ENCODE measurements around the gene MYO3B.

Gene MYO3B

GRCh38 chr2:170573671-170574070, 395.7 kb downstream of the MYO3B start:
- DNase-seq: no peak
- no peaks in the 10 kb centered on the region for H3K36me3 ChIP-seq (ENCODE audit: control insufficient read depth in 1 of 2, insufficient read depth in 2 of 2, low read length in 2 of 2)
- H3K14ac ChIP-seq (ENCODE audit: low read length): no peak overlapping the region
- no peak overlapping the region for H2BK120ac ChIP-seq (ENCODE audit: insufficient read depth, low read length, poor library complexity)
- H3K9me3 ChIP-seq (ENCODE audit: insufficient read depth, low read depth, low read length): no peaks in the 10 kb centered on the region
- no peaks in the 10 kb centered on the region for H3K4me1 ChIP-seq (ENCODE audit: control insufficient read depth in 1 of 2, insufficient read depth in 2 of 2, low read length in 2 of 2)
- H3K4me2 ChIP-seq (ENCODE audit: low read length): no peak overlapping the region
- no peaks in the 10 kb centered on the region for H3K79me1 ChIP-seq (ENCODE audit: low read length)
- no peak overlapping the region for H3K27ac ChIP-seq (ENCODE audit: low read depth, low read length)
- H2BK12ac ChIP-seq (ENCODE audit: low read length): no peak overlapping the region
- no peak overlapping the region for H4K8ac ChIP-seq (ENCODE audit: low read depth, low read length)
- WGBS (ENCODE audit: extremely low coverage, insufficient coverage, insufficient read length): no CpG with 5 or more reads among the region's 1 CpG
- H4K12ac ChIP-seq (ENCODE audit: low read depth, low read length): no peak overlapping the region
- H3K18ac ChIP-seq (ENCODE audit: low read length): no peak overlapping the region
- no peak overlapping the region for H2AK5ac ChIP-seq (ENCODE audit: low read length)
- no peaks in the 10 kb centered on the region for H3K79me2 ChIP-seq (ENCODE audit: control insufficient read depth, insufficient read depth, low read length, poor library complexity)
- H3K9ac ChIP-seq (ENCODE audit: low read length): no peak overlapping the region
- H2BK5ac ChIP-seq (ENCODE audit: low read depth, low read length, poor library complexity): no peak overlapping the region
- H4K91ac ChIP-seq (ENCODE audit: low read depth, low read length): no peak overlapping the region
- H3K4ac ChIP-seq (ENCODE audit: low read depth, low read length): no peak overlapping the region
- H2AFZ ChIP-seq (ENCODE audit: insufficient read depth, low read length, poor library complexity): no peak overlapping the region
- no peak overlapping the region for H3K23ac ChIP-seq (ENCODE audit: low read length)
- no peak overlapping the region for H3K4me3 ChIP-seq (ENCODE audit: low read depth, low read length)
- no peaks in the 10 kb centered on the region for H3K27me3 ChIP-seq (ENCODE audit: insufficient read depth, low read length)

DNA sequence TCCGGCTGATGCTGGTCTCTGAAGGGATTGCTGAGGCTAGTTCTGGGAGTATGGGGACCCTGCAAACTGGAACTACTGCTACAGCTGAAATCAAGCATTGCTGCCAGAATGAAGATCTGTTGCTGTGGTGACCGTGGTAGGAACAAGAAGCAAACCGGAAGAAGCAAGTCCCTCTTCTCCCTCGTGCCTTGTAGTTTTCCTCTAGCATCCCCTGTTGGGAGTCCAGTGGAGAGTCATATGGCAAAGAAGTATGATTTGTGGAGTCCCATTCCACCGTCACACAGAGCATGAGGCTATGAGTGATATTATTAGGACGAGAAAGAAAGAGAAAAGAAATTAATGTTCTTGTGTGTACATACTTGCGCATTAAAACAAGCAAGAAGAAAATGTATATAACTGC, 398.3 kb downstream of the MYO3B start:
- H3K14ac ChIP-seq (ENCODE audit: low read length): no peak overlapping the region
- no peak overlapping the region for H3K4me2 ChIP-seq (ENCODE audit: low read length)
- no peak overlapping the region for H4K12ac ChIP-seq (ENCODE audit: low read depth, low read length)
- no peak overlapping the region for H2AK5ac ChIP-seq (ENCODE audit: low read length)
- H2AFZ ChIP-seq (ENCODE audit: insufficient read depth, low read length, poor library complexity): no peak overlapping the region
- H3K4me3 ChIP-seq (ENCODE audit: low read depth, low read length): no peak overlapping the region
- H3K36me3 ChIP-seq (ENCODE audit: control insufficient read depth in 1 of 2, insufficient read depth in 2 of 2, low read length in 2 of 2): no peaks in the 10 kb centered on the region
- no peaks in the 10 kb centered on the region for H3K79me1 ChIP-seq (ENCODE audit: low read length)
- no peaks in the 10 kb centered on the region for H3K4me1 ChIP-seq (ENCODE audit: control insufficient read depth in 1 of 2, insufficient read depth in 2 of 2, low read length in 2 of 2)
- H4K8ac ChIP-seq (ENCODE audit: low read depth, low read length): no peak overlapping the region
- H3K79me2 ChIP-seq (ENCODE audit: control insufficient read depth, insufficient read depth, low read length, poor library complexity): no peaks in the 10 kb centered on the region
- no peak overlapping the region for H4K91ac ChIP-seq (ENCODE audit: low read depth, low read length)
- H3K27ac ChIP-seq (ENCODE audit: low read depth, low read length): no peak overlapping the region
- H3K4ac ChIP-seq (ENCODE audit: low read depth, low read length): no peak overlapping the region
- no peaks in the 10 kb centered on the region for H3K9me3 ChIP-seq (ENCODE audit: insufficient read depth, low read depth, low read length)
- peak overlapping the region; percentile 12 for H3K9ac ChIP-seq (ENCODE audit: low read length)
- DNase-seq: no peak
- H3K23ac ChIP-seq (ENCODE audit: low read length): peak overlapping the region; percentile 48
- no peak overlapping the region for H2BK5ac ChIP-seq (ENCODE audit: low read depth, low read length, poor library complexity)
- H3K27me3 ChIP-seq (ENCODE audit: insufficient read depth, low read length): no peaks in the 10 kb centered on the region
- no peak overlapping the region for H2BK12ac ChIP-seq (ENCODE audit: low read length)
- no peak overlapping the region for H3K18ac ChIP-seq (ENCODE audit: low read length)
- no CpG with 5 or more reads among the region's 7 CpGs for WGBS (ENCODE audit: extremely low coverage, insufficient coverage, insufficient read length)
- no peak overlapping the region for H2BK120ac ChIP-seq (ENCODE audit: insufficient read depth, low read length, poor library complexity)

DNA sequence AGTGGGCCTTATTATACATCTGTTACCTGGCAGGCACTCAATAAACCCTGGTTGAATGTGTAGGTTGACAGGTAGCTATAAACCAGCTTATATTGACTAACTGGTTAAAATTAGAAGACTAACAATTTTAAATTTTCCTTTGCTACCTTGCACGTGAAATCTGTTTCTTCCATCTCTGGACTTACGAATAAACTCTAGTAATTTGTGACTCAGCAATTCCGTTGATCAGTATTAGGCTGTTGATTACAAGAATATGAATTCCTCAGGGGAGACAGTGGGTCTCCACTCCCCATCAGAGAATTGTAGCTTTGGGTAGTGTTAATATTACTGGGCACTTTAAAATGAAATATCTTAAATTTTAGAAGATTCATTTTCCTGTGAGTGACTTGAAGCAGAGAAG, 399.4 kb downstream of the MYO3B start:
- WGBS (ENCODE audit: extremely low coverage, insufficient coverage, insufficient read length): no CpG with 5 or more reads among the region's 3 CpGs
- no peak overlapping the region for H2BK5ac ChIP-seq (ENCODE audit: low read depth, low read length, poor library complexity)
- no peaks in the 10 kb centered on the region for H3K79me1 ChIP-seq (ENCODE audit: low read length)
- no peak overlapping the region for H3K18ac ChIP-seq (ENCODE audit: low read length)
- H4K8ac ChIP-seq (ENCODE audit: low read depth, low read length): no peak overlapping the region
- no peak overlapping the region for H2BK12ac ChIP-seq (ENCODE audit: low read length)
- DNase-seq: no peak
- no peak overlapping the region for H3K27ac ChIP-seq (ENCODE audit: low read depth, low read length)
- H3K4me1 ChIP-seq (ENCODE audit: control insufficient read depth in 1 of 2, insufficient read depth in 2 of 2, low read length in 2 of 2): no peaks in the 10 kb centered on the region
- H3K27me3 ChIP-seq (ENCODE audit: insufficient read depth, low read length): no peaks in the 10 kb centered on the region
- no peak overlapping the region for H2AFZ ChIP-seq (ENCODE audit: insufficient read depth, low read length, poor library complexity)
- H3K23ac ChIP-seq (ENCODE audit: low read length): no peak overlapping the region
- H4K91ac ChIP-seq (ENCODE audit: low read depth, low read length): no peak overlapping the region
- H2BK120ac ChIP-seq (ENCODE audit: insufficient read depth, low read length, poor library complexity): no peak overlapping the region
- H3K9me3 ChIP-seq (ENCODE audit: insufficient read depth, low read depth, low read length): no peaks in the 10 kb centered on the region
- no peaks in the 10 kb centered on the region for H3K79me2 ChIP-seq (ENCODE audit: control insufficient read depth, insufficient read depth, low read length, poor library complexity)
- no peak overlapping the region for H4K12ac ChIP-seq (ENCODE audit: low read depth, low read length)
- H3K4ac ChIP-seq (ENCODE audit: low read depth, low read length): no peak overlapping the region
- no peak overlapping the region for H3K4me3 ChIP-seq (ENCODE audit: low read depth, low read length)
- H3K14ac ChIP-seq (ENCODE audit: low read length): no peak overlapping the region
- H3K36me3 ChIP-seq (ENCODE audit: control insufficient read depth in 1 of 2, insufficient read depth in 2 of 2, low read length in 2 of 2): no peaks in the 10 kb centered on the region
- no peak overlapping the region for H2AK5ac ChIP-seq (ENCODE audit: low read length)
- H3K9ac ChIP-seq (ENCODE audit: low read length): no peak overlapping the region
- H3K4me2 ChIP-seq (ENCODE audit: low read length): no peak overlapping the region

DNA sequence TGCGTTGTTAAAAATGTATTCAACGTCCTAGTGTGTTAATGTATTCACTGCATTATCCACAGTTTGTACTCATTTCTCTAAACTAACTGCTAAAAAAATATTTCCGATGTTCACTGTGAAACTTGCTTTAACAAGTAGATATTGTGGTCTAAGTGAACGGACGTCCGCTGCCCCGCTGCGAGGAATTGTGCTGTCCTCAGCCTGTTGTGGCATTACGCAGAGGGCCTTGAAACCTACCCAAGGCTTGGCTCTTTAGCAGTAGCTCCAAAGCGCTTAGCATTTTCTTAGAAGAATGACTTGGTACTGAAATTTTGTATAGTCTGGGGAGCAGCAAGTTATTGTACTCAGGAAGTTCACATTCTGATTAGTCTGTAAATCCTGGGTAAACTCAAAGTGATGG, 400.7 kb downstream of the MYO3B start:
- Histone ChIP-seq H3K4me2 (ENCODE audit: low read length) (no peak overlapping the region), H2AK5ac (ENCODE audit: low read length) (no peak overlapping the region), H3K14ac (ENCODE audit: low read length) (no peak overlapping the region), H3K4ac (ENCODE audit: low read depth, low read length) (no peak overlapping the region), H3K27ac (ENCODE audit: low read depth, low read length) (no peak overlapping the region), H4K91ac (ENCODE audit: low read depth, low read length) (no peak overlapping the region), H3K4me1 (ENCODE audit: control insufficient read depth in 1 of 2, insufficient read depth in 2 of 2, low read length in 2 of 2) (no peaks in the 10 kb centered on the region), H3K9me3 (ENCODE audit: insufficient read depth, low read depth, low read length) (no peaks in the 10 kb centered on the region), H3K4me3 (ENCODE audit: low read depth, low read length) (no peak overlapping the region), H3K36me3 (ENCODE audit: control insufficient read depth in 1 of 2, insufficient read depth in 2 of 2, low read length in 2 of 2) (no peaks in the 10 kb centered on the region), H2BK5ac (ENCODE audit: low read depth, low read length, poor library complexity) (no peak overlapping the region), H3K79me1 (ENCODE audit: low read length) (no peaks in the 10 kb centered on the region), H4K8ac (ENCODE audit: low read depth, low read length) (no peak overlapping the region), H3K79me2 (ENCODE audit: control insufficient read depth, insufficient read depth, low read length, poor library complexity) (no peaks in the 10 kb centered on the region), H3K27me3 (ENCODE audit: insufficient read depth, low read length) (no peaks in the 10 kb centered on the region), H2BK12ac (ENCODE audit: low read length) (no peak overlapping the region), H3K9ac (ENCODE audit: low read length) (no peak overlapping the region), H4K12ac (ENCODE audit: low read depth, low read length) (no peak overlapping the region), H3K23ac (ENCODE audit: low read length) (no peak overlapping the region), H2AFZ (ENCODE audit: insufficient read depth, low read length, poor library complexity) (no peak overlapping the region), H3K18ac (ENCODE audit: low read length) (no peak overlapping the region), H2BK120ac (ENCODE audit: insufficient read depth, low read length, poor library complexity) (no peak overlapping the region)
- WGBS (ENCODE audit: extremely low coverage, insufficient coverage, insufficient read length): no CpG with 5 or more reads among the region's 10 CpGs
- no peak for DNase-seq

Measured in trophoblast cell (in vitro differentiated cells and primary cell).